GM19324 (cell line): ENCODE measurements around the gene SAG.

Experiments used
- ATAC-seq: cut with Tn5 transposase; IDR thresholded peaks from one replicate; pipeline ENCODE4 v1.9.1; 2021; ENCODE audit warnings: mild to moderate bottlenecking, moderate library complexity; ENCODE audit not compliant: unreplicated experiment, low FRiP score

SAG gene

DNA sequence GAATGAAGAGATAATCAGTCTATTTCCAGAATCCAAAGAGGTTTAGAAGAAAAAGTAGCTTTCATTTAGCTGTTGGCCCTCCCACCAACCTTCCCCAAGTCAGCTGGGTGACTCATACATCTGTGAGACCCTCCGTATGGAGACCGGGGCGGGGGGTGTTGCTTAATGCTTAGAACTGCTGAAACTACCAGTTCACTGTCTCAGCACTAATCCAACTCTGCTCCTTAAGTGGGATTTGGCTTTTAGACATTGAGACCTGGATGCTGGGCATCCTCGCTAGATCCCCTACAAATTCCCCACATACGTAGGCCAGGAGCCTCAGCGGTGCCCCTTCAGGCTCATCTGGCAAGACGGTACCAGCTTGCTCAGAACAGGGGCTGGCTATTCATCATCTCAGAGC is at the start of gene SAG:
SAG (plus strand) TSS at position 252 of the 400 bp plus-strand sequence. CDS start 1,374 bp downstream, outside the sequence.
- ATAC-seq, result no peak

DNA sequence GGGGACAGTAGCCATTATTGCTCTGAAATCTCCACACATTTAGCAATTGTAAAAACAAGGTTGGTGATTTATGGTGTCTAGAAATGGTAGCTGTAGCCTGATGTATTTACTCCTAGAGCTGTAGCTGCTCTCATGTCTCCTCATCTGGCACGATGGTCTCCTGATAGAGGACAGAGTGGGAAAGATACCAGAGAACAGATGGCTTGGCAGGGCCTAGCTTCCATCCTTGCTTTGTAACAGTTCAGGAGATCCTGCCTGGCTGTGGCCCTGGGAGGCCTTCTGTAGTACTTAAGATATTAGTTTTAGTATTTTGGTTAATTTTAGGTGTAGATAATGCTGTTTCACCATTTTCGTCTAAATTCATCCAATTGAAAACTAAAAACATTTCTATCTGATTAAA is 49.4 kb upstream of the SAG start:
- no peak for ATAC-seq

DNA sequence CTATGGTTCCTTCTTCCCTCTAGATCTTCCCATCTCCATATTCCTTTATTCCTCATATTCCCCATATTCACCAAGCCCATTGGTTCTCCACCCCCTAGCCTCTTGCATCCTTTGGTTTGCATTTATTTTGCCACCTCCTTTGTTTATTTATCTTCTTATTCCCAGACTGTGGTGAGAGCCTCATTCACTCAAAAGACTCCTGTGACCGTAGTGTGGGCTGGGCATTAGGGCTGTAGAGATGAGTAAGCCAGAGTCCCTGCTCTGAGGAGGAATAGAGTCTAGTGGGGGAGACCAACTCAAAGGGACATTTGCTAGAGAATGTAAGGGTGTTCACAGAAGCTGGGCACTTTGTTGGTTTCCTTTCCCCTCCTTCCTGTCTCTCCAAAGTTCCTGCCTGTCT is 47.9 kb upstream of the SAG start:
- no peak for ATAC-seq

DNA sequence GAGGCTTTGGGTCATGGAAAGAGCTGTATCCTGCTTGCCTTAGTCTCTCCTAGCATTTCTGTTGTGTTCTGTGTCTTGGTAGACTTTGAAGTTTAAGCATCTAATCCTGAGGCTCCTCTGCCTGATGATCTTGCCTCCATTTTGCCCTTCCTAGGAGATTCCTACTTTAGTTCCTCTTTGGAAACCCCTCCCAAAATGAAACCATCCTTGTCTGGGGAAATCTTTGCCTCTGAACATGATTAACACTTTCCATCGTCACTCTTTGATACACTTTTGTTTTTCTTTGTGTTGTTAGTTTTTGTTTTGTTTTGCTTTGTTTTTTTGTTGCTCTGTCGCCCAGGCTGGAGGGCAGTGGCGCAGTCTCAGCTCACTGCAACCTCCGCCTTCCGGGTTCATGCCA is 47.0 kb upstream of the SAG start:
- ATAC-seq, result no peak

DNA sequence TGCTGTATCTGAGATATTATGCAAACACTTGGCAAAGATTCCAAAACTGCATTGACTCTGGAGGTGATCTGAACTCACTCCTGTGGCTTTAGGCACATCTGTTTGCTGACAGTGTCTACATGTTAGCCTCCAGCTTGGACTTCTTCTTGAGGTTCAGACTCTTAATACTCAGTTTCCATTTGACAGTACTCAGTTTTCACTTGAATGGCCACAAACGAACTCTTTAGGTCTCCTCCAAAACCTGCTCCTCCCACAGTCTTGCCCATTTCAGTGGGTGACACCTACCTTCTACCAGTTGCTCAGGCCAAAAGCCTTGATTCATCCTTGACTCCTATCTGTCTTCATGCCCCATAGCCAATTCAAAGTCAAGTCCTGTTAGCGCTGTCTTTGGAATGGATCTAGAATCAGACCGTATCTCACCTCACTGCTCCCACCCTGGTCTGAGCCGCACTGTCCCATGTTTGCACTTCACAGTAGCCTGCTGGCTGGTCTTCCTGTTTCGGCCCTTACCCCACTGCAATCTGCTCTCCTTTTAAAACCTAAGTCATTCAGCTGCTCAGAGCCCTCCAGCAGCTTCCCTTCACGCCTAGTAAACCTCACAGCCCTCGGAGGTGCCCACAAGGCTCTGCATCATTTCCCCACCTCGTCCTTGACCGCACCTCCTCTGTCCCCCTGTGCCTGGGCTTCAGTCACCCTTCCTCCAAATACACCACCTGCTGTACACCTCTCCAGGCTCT is 45.6 kb upstream of the SAG start:
- ATAC-seq, result no peak

DNA sequence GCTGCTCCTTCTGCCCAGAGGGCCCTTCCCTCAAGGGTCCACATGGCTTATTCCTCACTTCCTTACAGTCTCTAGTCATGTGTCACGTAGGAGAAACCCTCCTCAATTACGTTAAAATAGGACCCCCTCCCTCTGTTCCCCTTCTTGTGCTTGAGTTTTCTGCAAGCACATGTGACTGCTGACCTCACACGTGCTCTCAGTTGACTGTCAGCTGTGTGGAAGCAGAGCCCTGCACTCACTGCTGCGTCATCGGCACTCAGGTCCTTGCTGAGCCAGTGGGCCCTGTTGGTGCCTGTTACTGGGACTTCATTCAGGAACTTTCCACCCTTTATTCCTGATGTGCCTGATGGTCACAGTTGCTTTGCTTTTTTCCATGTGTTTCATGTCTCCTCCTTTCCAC is 45.1 kb upstream of the SAG start:
- no peak for ATAC-seq

DNA sequence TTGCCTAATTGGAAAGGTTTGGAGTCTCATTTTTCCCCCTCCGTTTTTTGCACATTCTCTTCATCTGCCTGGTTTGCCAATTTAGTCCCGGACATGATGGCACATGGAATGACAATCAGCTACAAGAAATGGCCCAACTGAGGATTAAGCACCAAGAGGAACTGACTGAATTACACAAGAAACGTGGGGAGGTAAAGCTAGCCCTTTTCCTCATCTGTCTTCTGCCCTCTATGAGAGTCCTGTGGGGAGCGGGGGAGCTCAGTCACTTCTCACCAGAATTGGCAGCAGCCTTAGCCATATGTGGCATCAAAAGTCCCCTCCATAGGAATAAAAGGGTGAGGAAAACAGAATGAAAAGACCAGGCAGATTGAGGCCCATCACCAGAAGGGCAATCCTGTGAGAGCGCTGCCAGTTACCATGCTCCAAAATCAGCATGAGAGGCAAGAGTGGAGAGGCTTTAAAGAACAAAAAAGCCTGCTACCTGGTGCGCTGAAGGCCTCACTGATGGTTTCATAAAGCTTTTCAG is 44.5 kb upstream of the SAG start:
- no peak for ATAC-seq

DNA sequence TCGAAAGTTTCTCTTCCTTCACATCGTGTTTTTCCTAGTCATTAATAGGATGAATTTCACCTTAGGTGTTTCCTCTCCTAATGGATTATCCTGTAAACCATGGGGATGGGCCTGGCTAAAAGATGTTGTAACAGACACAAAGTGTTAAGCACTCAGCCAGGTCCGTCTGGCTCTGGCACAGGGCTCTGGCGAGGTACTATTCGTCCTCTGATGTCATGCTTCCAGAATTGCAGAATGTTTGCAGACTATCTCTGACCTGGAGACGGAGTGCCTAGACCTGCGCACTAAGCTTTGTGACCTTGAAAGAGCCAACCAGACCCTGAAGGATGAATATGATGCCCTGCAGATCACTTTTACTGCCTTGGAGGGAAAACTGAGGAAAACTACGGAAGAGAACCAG is 42.9 kb upstream of the SAG start:
- no peak for ATAC-seq

DNA sequence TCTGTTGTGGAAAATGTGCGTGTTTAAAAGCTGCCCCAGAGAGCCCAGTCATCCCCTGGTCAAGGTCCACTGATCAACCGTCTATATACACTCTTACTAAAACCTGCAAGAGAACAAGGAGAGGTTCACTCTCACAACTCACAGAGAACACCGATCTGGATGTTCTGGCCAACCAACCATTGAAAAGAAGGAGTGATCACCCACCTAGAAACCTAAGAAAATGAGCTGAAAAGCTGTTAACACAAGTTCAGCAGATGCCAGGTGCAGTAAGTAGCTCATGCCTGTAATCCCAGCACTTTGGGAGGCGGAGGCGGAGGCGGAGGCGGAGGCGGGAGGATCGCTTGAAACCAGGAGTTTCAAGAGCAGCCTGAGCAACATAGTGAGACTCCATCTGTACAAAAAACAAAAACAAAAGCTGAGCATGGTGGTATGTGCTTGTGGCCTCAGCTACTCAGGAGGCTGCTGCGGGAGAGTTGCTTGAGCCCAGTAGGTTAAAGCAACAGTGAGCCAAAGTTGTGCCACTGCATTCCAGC is 41.7 kb upstream of the SAG start:
- ATAC-seq, result no peak

DNA sequence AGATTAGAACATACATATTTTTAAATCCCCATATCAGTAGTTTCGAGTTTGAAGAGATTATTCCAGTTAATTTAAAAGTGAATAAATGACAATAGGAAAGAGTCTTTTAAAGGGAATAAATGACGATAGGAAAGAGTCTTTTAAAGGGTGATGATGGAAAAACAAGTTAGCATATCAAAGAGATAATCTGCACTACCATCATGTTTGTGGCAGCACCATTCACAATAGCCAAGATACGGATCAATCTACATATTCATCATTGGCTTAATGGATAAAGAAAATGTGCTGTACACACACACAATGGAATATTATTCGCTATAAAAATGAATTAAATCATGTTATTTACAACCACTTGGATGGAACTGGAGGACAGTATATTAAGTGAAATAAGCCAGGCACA is 41.1 kb upstream of the SAG start:
- ATAC-seq, result no peak

DNA sequence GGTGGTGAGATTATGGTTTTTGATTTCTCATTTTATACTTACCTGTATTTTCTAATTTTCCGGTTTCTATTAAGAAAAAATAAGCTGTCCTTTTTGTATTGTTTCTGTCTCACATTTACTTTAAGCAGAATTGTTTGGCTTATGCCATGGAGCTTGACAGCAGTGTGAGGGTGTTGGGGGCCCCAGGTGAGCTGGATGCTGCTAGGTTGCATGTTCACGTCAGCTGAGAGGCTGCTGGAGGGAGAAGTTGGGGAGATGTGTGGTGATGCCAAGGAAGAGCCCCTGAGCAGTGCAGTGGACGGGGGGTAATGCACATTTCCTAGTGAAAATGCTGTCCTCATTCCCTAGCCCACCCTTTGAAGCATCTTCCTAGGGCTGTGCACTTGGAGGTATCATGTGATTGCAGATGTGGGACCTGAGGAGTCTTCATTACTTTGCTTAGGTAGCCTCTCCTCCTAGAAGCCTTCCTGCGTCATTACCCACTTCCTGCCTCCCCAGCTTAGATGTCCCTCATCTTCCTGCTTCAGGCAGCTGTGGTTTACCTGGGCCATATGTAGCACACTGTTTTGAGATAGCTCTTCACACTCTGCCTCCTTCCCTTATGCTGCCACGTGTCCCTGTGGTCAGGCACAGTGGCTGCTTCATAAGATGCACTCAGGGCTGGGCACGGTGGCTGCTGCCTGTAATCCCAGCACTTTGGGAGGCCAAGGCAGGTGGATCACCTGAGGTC is 39.9 kb upstream of the SAG start:
- ATAC-seq, result peak; percentile 60

DNA sequence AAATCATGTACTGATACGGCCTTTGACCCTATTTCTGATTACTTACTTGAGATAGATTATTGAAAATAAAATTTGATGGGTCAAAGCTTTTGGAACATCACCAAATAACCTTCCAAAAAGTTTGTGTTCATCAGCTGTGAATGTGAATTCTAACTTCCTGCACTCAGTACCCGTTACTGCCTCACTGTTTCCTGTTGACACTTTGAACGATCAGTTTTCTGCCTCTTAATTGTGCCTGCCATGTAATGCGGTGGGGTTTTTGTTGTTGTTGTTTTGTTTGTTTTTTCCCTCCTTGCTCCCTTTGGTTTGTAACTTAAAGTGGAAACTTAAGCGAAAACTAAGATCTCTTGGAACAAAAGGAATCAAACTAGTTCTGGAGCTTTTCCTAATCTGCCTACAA is 37.2 kb upstream of the SAG start:
- no peak for ATAC-seq

DNA sequence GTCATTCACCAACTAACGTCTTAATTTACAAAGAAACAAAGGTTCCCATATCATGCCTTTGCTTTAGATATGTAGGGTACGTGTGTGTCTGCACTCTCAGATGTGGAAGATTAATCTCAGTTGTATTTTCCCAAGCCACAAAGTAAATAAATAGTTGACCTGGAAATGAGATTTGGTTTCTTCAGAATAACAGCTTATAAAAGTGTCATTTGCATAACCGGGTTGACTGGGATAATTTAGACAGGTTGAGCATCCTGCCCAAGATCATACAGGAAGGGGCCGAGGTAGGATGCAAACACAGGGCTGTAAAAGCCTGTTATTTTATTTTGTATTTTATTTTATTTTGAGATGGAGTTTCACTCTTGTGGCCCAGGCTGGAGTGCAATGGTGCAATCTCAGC is 36.7 kb upstream of the SAG start:
- no peak for ATAC-seq

DNA sequence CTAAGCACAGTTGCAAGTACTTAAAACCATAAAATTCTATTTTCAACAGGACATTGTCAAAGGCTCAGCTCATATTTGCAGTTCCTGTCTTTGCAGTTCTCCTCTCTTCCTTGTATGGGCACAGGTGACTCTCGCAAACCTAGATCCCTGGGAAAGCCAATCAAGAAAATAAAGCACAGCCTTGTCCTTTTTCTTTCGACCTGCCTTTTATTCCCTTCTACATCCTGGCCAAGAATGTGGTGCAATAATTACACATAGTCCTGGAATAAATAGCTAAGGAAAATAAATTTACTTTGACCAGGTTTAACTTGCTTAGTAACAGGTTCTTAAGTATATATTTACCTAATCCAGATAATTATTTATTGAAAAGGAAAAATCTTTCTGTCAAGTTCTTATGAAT is 35.9 kb upstream of the SAG start:
- no peak for ATAC-seq

DNA sequence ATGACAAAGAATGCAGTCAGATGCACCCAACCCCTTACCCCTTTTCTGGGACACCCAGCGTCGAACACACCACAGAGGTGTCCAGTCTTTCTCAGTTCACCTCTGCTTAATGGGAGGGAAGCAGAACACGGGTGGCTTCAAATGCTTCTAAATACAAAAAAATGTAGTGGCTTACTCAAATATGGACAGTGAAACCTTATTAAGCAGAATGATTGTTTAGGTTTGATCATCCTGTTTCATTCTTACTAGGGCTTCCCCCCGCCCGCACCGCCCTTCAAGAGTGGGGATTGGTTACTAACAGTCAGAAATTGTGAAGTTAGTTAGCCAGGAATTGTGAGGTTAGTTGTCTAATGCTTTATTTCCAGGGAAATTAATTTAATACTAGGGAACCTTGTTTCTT is 34.5 kb upstream of the SAG start:
- ATAC-seq, result no peak

DNA sequence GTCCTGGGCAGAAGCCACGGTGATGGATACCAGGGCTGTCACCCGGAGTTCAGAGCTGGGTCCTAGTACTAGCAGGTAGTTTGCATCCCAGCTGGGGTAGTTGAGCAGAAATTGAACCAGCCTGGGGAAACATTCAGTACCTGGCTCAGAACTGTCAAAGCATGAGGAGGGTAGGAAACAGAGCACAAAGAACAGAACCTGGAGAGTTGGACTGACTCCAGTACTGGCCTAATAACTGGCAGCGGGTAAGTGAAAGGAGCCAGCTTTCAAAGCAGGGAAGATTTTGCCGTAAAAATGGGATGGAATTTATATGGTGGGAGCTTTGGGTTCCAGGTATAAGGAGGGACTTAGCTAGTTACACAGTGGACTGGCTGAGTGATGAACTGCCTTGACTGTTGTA is 32.4 kb upstream of the SAG start:
- ATAC-seq, result no peak

DNA sequence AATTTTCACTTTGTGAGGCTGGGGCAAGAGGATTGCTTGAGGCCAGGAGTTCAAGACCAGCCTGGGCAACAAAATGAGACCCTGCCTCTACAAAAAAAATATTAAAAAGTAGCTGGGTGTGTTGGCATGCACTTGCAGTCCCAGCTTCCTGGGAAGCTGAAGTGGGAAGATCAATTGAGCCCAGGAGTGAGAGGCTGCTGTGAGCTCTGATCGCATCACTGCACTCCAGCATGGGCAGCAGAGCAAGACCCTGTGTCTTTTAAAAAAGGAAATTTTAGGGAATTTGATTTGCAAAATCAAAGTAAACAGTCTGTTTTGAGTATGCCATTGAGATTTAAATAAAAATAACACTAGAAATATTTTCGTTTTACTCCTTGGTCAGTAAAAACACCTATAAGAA is 28.7 kb upstream of the SAG start:
- ATAC-seq, result no peak

DNA sequence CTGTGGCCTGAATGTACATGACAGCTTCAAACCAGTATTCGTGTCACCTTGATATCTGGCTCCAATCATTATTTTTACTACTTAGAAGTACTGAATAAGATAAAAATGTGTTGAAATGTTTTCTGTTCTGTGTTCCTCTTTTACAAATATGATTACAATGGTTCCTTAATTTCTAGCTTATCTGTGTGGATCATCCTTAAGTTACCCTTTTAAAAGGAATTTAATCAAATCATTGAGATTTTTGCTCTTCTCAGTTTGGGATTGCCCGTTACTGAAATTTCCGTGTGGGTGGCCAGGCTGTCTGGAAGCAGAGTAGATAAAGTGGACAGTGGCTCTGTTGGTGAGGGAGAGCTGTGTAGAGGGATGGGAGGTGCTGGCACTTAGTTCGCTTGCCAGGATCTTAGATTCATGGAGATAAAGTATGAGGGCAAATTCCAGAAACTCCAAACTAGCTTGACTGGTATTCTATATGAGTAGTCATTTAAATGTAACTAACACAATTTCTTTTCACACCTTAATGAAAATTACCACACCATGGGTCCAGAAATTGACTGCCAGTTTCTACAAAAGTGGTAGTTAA is 27.4 kb upstream of the SAG start:
- no peak for ATAC-seq

DNA sequence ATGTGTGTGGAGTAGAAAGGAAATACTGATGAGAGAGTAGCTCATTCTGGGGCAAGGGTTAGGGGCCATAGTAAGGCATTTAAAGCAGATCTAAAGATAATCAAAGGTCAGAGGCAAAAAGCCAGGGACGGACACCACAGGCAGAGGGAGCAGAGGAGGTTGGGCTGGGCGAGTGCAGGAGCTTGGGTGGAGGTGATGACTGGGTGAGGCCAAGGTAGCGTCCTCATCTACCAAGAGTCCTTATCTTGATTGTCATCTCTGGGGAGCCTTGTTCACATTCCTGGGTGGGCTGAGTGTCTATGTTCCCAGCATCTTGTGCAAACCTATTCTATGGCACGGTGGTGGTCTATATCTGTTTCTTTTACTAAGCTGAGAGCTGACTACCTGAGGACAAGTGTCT is 26.1 kb upstream of the SAG start:
- ATAC-seq, result no peak

DNA sequence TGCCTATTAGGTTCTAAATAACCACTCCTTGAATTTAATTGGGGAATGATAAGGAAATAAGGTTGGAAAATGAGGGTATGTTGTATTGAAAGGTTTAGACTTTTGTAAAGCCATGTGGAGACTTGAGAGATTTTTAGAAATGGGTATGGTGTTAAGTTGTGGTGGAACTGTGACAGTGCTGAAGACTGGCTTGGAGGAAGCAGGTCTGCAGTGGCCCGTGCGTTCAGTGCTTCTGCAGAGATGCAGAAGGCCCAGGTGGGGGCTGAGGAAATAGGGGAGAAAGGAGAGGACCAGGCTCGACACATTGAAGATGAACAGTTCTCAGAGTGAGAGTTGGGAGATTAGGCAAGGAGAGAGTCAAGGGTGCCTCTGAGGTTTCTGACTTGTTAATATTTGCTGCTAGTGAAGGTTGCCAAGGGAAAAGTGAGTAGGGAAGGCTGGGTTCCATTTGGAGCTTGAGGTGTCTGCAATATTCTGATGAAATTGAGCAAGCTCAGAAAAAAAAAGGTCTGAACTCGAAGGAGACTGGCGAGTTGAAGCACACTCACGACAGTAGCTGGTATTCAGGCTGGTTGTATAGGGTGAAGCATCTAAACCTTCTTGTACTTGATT is 25.5 kb upstream of the SAG start:
- no peak for ATAC-seq

DNA sequence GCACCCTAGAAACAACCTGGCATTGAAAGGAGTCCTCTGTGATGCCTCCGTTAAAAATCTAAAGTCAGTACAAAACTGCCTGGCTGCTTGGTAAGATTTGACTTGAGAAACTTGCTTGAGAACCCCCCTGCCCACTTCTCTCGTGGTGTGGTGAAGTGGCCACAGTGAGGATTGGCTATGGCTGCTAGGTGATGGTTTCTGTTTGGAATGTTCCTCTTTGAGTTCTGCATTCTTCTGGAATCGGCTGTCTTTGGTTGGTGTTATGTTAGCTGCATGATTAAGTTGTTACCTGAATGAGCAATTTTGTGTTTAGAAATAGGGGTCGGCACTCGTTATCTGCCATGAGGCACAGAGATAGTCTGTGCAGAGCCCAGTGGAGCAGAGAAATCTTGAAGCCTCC is 21.7 kb upstream of the SAG start:
- ATAC-seq, result no peak
